ENCODE results near the gene SLC9C1.

The SLC9C1 gene

GRCh38 chr3:112115806-112116383 lies 178.1 kb downstream of the SLC9C1 start:
- DNase-seq (ENCODE audit: low read depth in 1 of 2, low spot score in 1 of 2) = no peak

GRCh38 chr3:112115161-112115739 lies 178.8 kb downstream of the SLC9C1 start:
- DNase-seq (ENCODE audit: low read depth in 1 of 2, low spot score in 1 of 2) = no peak

GRCh38 chr3:112114576-112115160 lies 179.3 kb downstream of the SLC9C1 start:
- no peak for DNase-seq (ENCODE audit: low read depth in 1 of 2, low spot score in 1 of 2)

- peak; percentile 20 to 35 for DNase-seq (ENCODE audit: low read depth in 1 of 2, low spot score in 1 of 2)
Observed at GRCh38 chr3:112111785-112112402, 182.1 kb downstream of the SLC9C1 start.

GRCh38 chr3:112109322-112109721 lies 184.7 kb downstream of the SLC9C1 start:
- DNase-seq (ENCODE audit: low read depth in 1 of 2, low spot score in 1 of 2) = no peak

GRCh38 chr3:112104774-112105173 lies 189.2 kb downstream of the SLC9C1 start:
- DNase-seq (ENCODE audit: low read depth in 1 of 2, low spot score in 1 of 2) = no peak

GRCh38 chr3:112101916-112102315 lies 192.1 kb downstream of the SLC9C1 start:
- no peak for DNase-seq (ENCODE audit: low read depth in 1 of 2, low spot score in 1 of 2)

- DNase-seq (ENCODE audit: low read depth in 1 of 2, low spot score in 1 of 2) = no peak
Observed at GRCh38 chr3:112097378-112097777, 196.6 kb downstream of the SLC9C1 start.

- no peak for DNase-seq (ENCODE audit: low read depth in 1 of 2, low spot score in 1 of 2)
Observed at GRCh38 chr3:112096176-112096575, 197.8 kb downstream of the SLC9C1 start.

- DNase-seq (ENCODE audit: low read depth in 1 of 2, low spot score in 1 of 2) = no peak
Observed at GRCh38 chr3:112095731-112096130, 198.3 kb downstream of the SLC9C1 start.

- DNase-seq (ENCODE audit: low read depth in 1 of 2, low spot score in 1 of 2) = no peak
Observed at GRCh38 chr3:112093180-112093522, 200.9 kb downstream of the SLC9C1 start.

GRCh38 chr3:112092496-112093179 lies 201.4 kb downstream of the SLC9C1 start:
- DNase-seq (ENCODE audit: low read depth in 1 of 2, low spot score in 1 of 2) = no peak

GRCh38 chr3:112090887-112091586 lies 203.0 kb downstream of the SLC9C1 start:
- DNase-seq (ENCODE audit: low read depth in 1 of 2, low spot score in 1 of 2) = no peak
